DND-41 (cell line): Measurements from ENCODE around the gene C6orf132.

Source experiments
- ATAC-seq: fragments of 200-7000 bp; cut with Tn5 transposase; 3 replicates; pipeline ENCODE4 v1.9.1; 2021; ENCODE audit warnings: low read depth; ENCODE audit not compliant: insufficient read depth
- DNase-seq: peaks from one replicate; pipeline ENCODE4 v3.0.0-alpha.2; 2020
- H2AFZ ChIP-seq: 2 replicates; pipeline ENCODE4 v1.6.0; 2012; ENCODE audit warnings: low read depth, low read length
- H3K27ac ChIP-seq: 2 replicates; pipeline ENCODE4 v1.5.1; 2012; ENCODE audit warnings: low read length, inconsistent platforms
- H3K27me3 ChIP-seq: fragments of 200-600 bp; sonication (generic); 2 replicates; pipeline ENCODE4 v1.6.0; 2012; ENCODE audit warnings: low read length, mild to moderate bottlenecking, inconsistent platforms; ENCODE audit not compliant: insufficient read depth, poor library complexity
- H3K36me3 ChIP-seq: 2 replicates; pipeline ENCODE4 v1.5.1; 2012; ENCODE audit warnings: low read length, inconsistent platforms; ENCODE audit not compliant: insufficient read depth
- H3K4me1 ChIP-seq: 2 replicates; pipeline ENCODE4 v1.5.1; 2012; ENCODE audit warnings: mild to moderate bottlenecking, low read length; ENCODE audit not compliant: insufficient read depth
- H3K4me2 ChIP-seq: 2 replicates; pipeline ENCODE4 v1.6.0; 2012; ENCODE audit warnings: mild to moderate bottlenecking, moderate library complexity, low read length, inconsistent platforms; ENCODE audit not compliant: insufficient read depth
- H3K4me3 ChIP-seq, 2 experiments: fragments of 200-600 bp in 1 of 2; shearing (Covaris generic) in 1 of 2; 2 replicates each; pipeline ENCODE4 v1.5.1; 2012 to 2016; ENCODE audit warnings: inconsistent platforms in 2 of 2, low read length in 2 of 2, mild to moderate bottlenecking in 2 of 2, low read depth in 1 of 2, moderate library complexity in 1 of 2
- H3K79me2 ChIP-seq: 2 replicates; pipeline ENCODE4 v1.6.0; 2012; ENCODE audit warnings: low read length, inconsistent platforms; ENCODE audit not compliant: insufficient read depth
- H3K9ac ChIP-seq: 2 replicates; pipeline ENCODE4 v1.6.0; 2012; ENCODE audit warnings: low read depth, mild to moderate bottlenecking, inconsistent platforms, low read length, moderate library complexity
- H3K9me3 ChIP-seq: 2 replicates; pipeline ENCODE4 v1.5.1; 2012; ENCODE audit warnings: low read length, moderate library complexity, mild to moderate bottlenecking, inconsistent platforms; ENCODE audit not compliant: insufficient read depth, severe bottlenecking
- H4K20me1 ChIP-seq: 2 replicates; pipeline ENCODE4 v1.6.0; 2012; ENCODE audit warnings: low read length; ENCODE audit not compliant: insufficient read depth
- CTCF ChIP-seq: IDR thresholded peaks from 2 replicates; pipeline ENCODE4 v1.5.1; 2012; ENCODE audit warnings: borderline replicate concordance, low read length, moderate library complexity, mild to moderate bottlenecking; ENCODE audit not compliant: poor library complexity, severe bottlenecking; ENCODE audit errors: extremely low read depth
- EZH2 ChIP-seq: IDR thresholded peaks from 3 replicates; pipeline ENCODE4 v1.6.1; 2012; ENCODE audit warnings: borderline replicate concordance, low read depth, mild to moderate bottlenecking, moderate library complexity, low read length, inconsistent platforms; ENCODE audit not compliant: severe bottlenecking

The C6orf132 gene

GRCh38 chr6:42120895-42121865 lies 21.2 kb downstream of the C6orf132 start:
- ATAC-seq (no peak), DNase-seq (no peak)
- H3K36me3 ChIP-seq = no peaks in the 10 kb centered on the region
- no peaks in the 10 kb centered on the region for H3K4me1 ChIP-seq
- H3K79me2 ChIP-seq = no peaks in the 10 kb centered on the region
- H3K9ac ChIP-seq = no peak overlapping the region
- H3K4me3 ChIP-seq = no peak overlapping the region
- H3K27me3 ChIP-seq = no peaks in the 10 kb centered on the region
- no peaks in the 10 kb centered on the region for H4K20me1 ChIP-seq
- TF ChIP-seq EZH2 = no peak
- TF ChIP-seq CTCF = no peak
- no peaks in the 10 kb centered on the region for H3K9me3 ChIP-seq
- H2AFZ ChIP-seq = no peak overlapping the region
- no peak overlapping the region for H3K27ac ChIP-seq
- H3K4me2 ChIP-seq = no peak overlapping the region

- Histone ChIP-seq H3K27me3 (no peaks in the 10 kb centered on the region), H3K9ac (no peak overlapping the region), H4K20me1 (no peaks in the 10 kb centered on the region), H3K36me3 (no peaks in the 10 kb centered on the region), H2AFZ (no peak overlapping the region), H3K4me1 (no peaks in the 10 kb centered on the region), H3K4me2 (no peak overlapping the region), H3K27ac (no peak overlapping the region), H3K4me3 (no peak overlapping the region), H3K9me3 (no peaks in the 10 kb centered on the region), H3K79me2 (no peaks in the 10 kb centered on the region)
- peak; percentile 27; the same call in 1 of the 3 replicates for ATAC-seq
- no peak for TF ChIP-seq CTCF
- no peak for TF ChIP-seq EZH2
- DNase-seq = no peak
Observed at GRCh38 chr6:42118162-42119001, 24.0 kb downstream of the C6orf132 start.

- ATAC-seq (no peak), DNase-seq (no peak)
- TF ChIP-seq EZH2 = no peak
- no peak for TF ChIP-seq CTCF
- H3K36me3 ChIP-seq = no peaks in the 10 kb centered on the region
- H3K4me2 ChIP-seq = no peak overlapping the region
- no peaks in the 10 kb centered on the region for H3K79me2 ChIP-seq
- H3K27ac ChIP-seq = no peak overlapping the region
- no peaks in the 10 kb centered on the region for H3K9me3 ChIP-seq
- H3K27me3 ChIP-seq = no peaks in the 10 kb centered on the region
- H4K20me1 ChIP-seq = no peaks in the 10 kb centered on the region
- no peak overlapping the region for H3K4me3 ChIP-seq
- no peaks in the 10 kb centered on the region for H3K4me1 ChIP-seq
- no peak overlapping the region for H3K9ac ChIP-seq
- no peak overlapping the region for H2AFZ ChIP-seq
Observed at GRCh38 chr6:42117843-42118161, 24.6 kb downstream of the C6orf132 start.
